IPS-NIHi11 (cell line): ENCODE measurements around the gene CADPS.

ENCODE experiments used
- DNase-seq: peaks from one replicate; pipeline ENCODE4 v3.0.0; 2012; ENCODE audit warnings: mixed read lengths, low spot score

CADPS gene

GRCh38 chr3:62632510-62633294, 242.5 kb downstream of the CADPS start:
- DNase-seq = peak; percentile 23

GRCh38 chr3:62631488-62631887, 243.7 kb downstream of the CADPS start:
- DNase-seq = no peak

- DNase-seq = no peak
Observed at GRCh38 chr3:62630664-62631063, 244.6 kb downstream of the CADPS start.

- DNase-seq = no peak
Observed at GRCh38 chr3:62625268-62625667, 249.9 kb downstream of the CADPS start.

GRCh38 chr3:62624185-62624584, 251.0 kb downstream of the CADPS start:
- no peak for DNase-seq

- DNase-seq = peak; percentile 53
Observed at GRCh38 chr3:62622553-62623174, 252.6 kb downstream of the CADPS start.

GRCh38 chr3:62621925-62622324, 253.3 kb downstream of the CADPS start:
- no peak for DNase-seq

- no peak for DNase-seq
Observed at GRCh38 chr3:62621176-62621575, 254.0 kb downstream of the CADPS start.

GRCh38 chr3:62615258-62615849, 259.9 kb downstream of the CADPS start:
- DNase-seq = no peak

- DNase-seq = no peak
Observed at GRCh38 chr3:62614527-62614926, 260.7 kb downstream of the CADPS start.

GRCh38 chr3:62611541-62612240, 263.5 kb downstream of the CADPS start:
- DNase-seq = no peak

- DNase-seq = no peak
Observed at GRCh38 chr3:62607287-62608029, 267.8 kb downstream of the CADPS start.

GRCh38 chr3:62605413-62606068, 269.7 kb downstream of the CADPS start:
- DNase-seq = no peak

GRCh38 chr3:62604751-62605351, 270.4 kb downstream of the CADPS start:
- DNase-seq = no peak

GRCh38 chr3:62604298-62604697, 270.9 kb downstream of the CADPS start:
- no peak for DNase-seq

- DNase-seq = no peak
Observed at GRCh38 chr3:62602987-62603386, 272.2 kb downstream of the CADPS start.

- DNase-seq = no peak
Observed at GRCh38 chr3:62602129-62602770, 273.0 kb downstream of the CADPS start.

- no peak for DNase-seq
Observed at GRCh38 chr3:62601238-62602070, 273.8 kb downstream of the CADPS start.

- DNase-seq = no peak
Observed at GRCh38 chr3:62600033-62600432, 275.2 kb downstream of the CADPS start.

- DNase-seq = no peak
Observed at GRCh38 chr3:62597491-62597890, 277.7 kb downstream of the CADPS start.
